GM19239 (cell line): ENCODE results near the gene CTSS.
"Not testable (repeated sequence)": the region's sequence is repeated elsewhere in the genome, so short reads cannot be mapped to it uniquely, and the experiment has no call there.

Experiments
- DNase-seq: peaks from one replicate; pipeline ENCODE4 v3.0.0; 2011; ENCODE audit warnings: low spot score; ENCODE audit not compliant: insufficient read length
- FAIRE-seq: peaks from 2 replicates; lab custom pipeline; 2011; peaks lifted over from hg19 to GRCh38; lab: Jason Lieb, UNC

The CTSS gene

GRCh38 chr1:150777544-150777943 lies 12.0 kb upstream of the CTSS start:
- FAIRE-seq (no peak), DNase-seq (no peak)

GRCh38 chr1:150775931-150776505 lies 10.4 kb upstream of the CTSS start:
- not testable (repeated sequence) for DNase-seq, FAIRE-seq

GRCh38 chr1:150775276-150775675 lies 9.7 kb upstream of the CTSS start:
- FAIRE-seq (no peak), DNase-seq (no peak)

GRCh38 chr1:150772326-150772725 lies 6.7 kb upstream of the CTSS start:
- no peak for FAIRE-seq
- no peak for DNase-seq

- not testable (repeated sequence) for DNase-seq, FAIRE-seq
Observed at GRCh38 chr1:150767704-150768103, 2.1 kb upstream of the CTSS start.

GRCh38 chr1:150765977-150766301 lies 361 bp upstream of the CTSS start:
- not testable (repeated sequence) for DNase-seq, FAIRE-seq

GRCh38 chr1:150764617-150765101 lies 919 bp downstream of the CTSS start:
- DNase-seq, result no peak
- FAIRE-seq, result peak; percentile 79

GRCh38 chr1:150763018-150763417 lies 2.6 kb downstream of the CTSS start:
- no peak for FAIRE-seq
- DNase-seq, result no peak

GRCh38 chr1:150762552-150762951 lies 3.0 kb downstream of the CTSS start:
- FAIRE-seq (no peak), DNase-seq (no peak)

- no peak for FAIRE-seq
- no peak for DNase-seq
Observed at GRCh38 chr1:150761801-150762200, 3.8 kb downstream of the CTSS start.

- DNase-seq (no peak), FAIRE-seq (no peak)
Observed at GRCh38 chr1:150760013-150760412, 5.6 kb downstream of the CTSS start.

- DNase-seq, result no peak
- no peak for FAIRE-seq
Observed at GRCh38 chr1:150753416-150753815, 12.2 kb downstream of the CTSS start.

- FAIRE-seq, result no peak
- DNase-seq, result no peak
Observed at GRCh38 chr1:150751443-150751842, 14.1 kb downstream of the CTSS start.

- FAIRE-seq, result no peak
Observed at GRCh38 chr1:150749720-150750311, 15.8 kb downstream of the CTSS start.

GRCh38 chr1:150748878-150749719 lies 16.5 kb downstream of the CTSS start:
- DNase-seq (no peak), FAIRE-seq (peak; percentile 14)

More at GRCh38 chr1:150749720-150750311, 15.8 kb downstream of the CTSS start:
- DNase-seq, result no peak

- no peak for FAIRE-seq
- DNase-seq, result no peak
Observed at GRCh38 chr1:150730130-150730721, 35.4 kb downstream of the CTSS start.

- FAIRE-seq (no peak), DNase-seq (no peak)
Observed at GRCh38 chr1:150724336-150724735, 41.2 kb downstream of the CTSS start.

- DNase-seq, result no peak
- FAIRE-seq, result no peak
Observed at GRCh38 chr1:150720703-150721102, 44.9 kb downstream of the CTSS start, which contains the start of gene HORMAD1. TSS of gene HORMAD1 (minus strand) at chr1:150720895. CDS start at chr1:150719505, 1,390 bp downstream.

GRCh38 chr1:150720098-150720497 lies 45.5 kb downstream of the CTSS start:
- DNase-seq, result no peak
- FAIRE-seq, result no peak

GRCh38 chr1:150718225-150718891 lies 47.2 kb downstream of the CTSS start:
- FAIRE-seq (no peak), DNase-seq (no peak)
